ENCODE results near the gene MAGEF1.

DNA sequence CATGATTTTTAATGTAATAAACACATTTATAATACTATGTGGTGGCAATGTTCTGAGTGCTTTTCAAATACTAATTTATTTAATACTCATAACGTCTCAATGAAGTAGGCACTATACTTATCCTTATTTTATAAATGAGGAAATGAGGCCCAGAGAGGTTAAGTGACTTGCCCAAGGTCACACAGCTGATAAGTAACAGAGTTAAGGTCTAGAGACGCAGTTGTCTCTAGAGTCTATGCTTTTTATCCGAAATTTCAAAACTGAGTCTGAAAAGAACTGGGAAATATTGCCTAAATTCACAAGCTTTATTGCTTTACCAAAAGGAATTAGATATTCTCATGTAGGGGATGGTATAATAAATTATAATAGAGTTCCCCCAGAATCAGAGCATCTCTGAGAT is 31.4 kb upstream of the MAGEF1 start:
- TF ChIP-seq, protein P1, sequence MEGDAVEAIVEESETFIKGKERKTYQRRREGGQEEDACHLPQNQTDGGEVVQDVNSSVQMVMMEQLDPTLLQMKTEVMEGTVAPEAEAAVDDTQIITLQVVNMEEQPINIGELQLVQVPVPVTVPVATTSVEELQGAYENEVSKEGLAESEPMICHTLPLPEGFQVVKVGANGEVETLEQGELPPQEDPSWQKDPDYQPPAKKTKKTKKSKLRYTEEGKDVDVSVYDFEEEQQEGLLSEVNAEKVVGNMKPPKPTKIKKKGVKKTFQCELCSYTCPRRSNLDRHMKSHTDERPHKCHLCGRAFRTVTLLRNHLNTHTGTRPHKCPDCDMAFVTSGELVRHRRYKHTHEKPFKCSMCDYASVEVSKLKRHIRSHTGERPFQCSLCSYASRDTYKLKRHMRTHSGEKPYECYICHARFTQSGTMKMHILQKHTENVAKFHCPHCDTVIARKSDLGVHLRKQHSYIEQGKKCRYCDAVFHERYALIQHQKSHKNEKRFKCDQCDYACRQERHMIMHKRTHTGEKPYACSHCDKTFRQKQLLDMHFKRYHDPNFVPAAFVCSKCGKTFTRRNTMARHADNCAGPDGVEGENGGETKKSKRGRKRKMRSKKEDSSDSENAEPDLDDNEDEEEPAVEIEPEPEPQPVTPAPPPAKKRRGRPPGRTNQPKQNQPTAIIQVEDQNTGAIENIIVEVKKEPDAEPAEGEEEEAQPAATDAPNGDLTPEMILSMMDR (IDR thresholded peaks at IDR 0.05): no peak
- TF ChIP-seq POLR2A (IDR thresholded peaks at IDR 0.05): no peak
